Activated T-helper 17 cell treated with anti-CD3 and anti-CD28 coated beads, Interleukin-2, amount 50 U/mL, for 72 hours (primary cell): Measurements from ENCODE around the gene PHLDA2. TPM values are rescaled to one million over a fixed set of nuclear protein-coding genes. Genes with fewer than 3 reads are reported as not detected.
A peak's percentile ranks its signal among the peaks of the same experiment; 100 is the strongest.

Source experiments
- ATAC-seq: fragments of 150-1000 bp; cut with Tn5 transposase; replicated peaks from 2 replicates; pipeline ENCODE4 v1.10.0; 2021; ENCODE audit warnings: mild to moderate bottlenecking, moderate library complexity
- H3K27ac Mint-ChIP-seq: one replicate; pipeline ENCODE4 v1.8.0; 2022; ENCODE audit warnings: mixed read lengths
- H3K27me3 Mint-ChIP-seq: one replicate; pipeline ENCODE4 v1.8.0; 2022; ENCODE audit warnings: mixed read lengths
- H3K36me3 Mint-ChIP-seq: one replicate; pipeline ENCODE4 v1.8.0; 2022; ENCODE audit warnings: low read depth, mild to moderate bottlenecking, mixed read lengths
- H3K4me1 Mint-ChIP-seq: one replicate; pipeline ENCODE4 v1.8.0; 2022; ENCODE audit warnings: mixed read lengths
- H3K4me3 Mint-ChIP-seq: one replicate; pipeline ENCODE4 v1.8.0; 2022; ENCODE audit warnings: mild to moderate bottlenecking, mixed read lengths
- H3K9me3 Mint-ChIP-seq: one replicate; pipeline ENCODE4 v1.8.0; 2022; ENCODE audit warnings: mixed read lengths
- total RNA-seq, 2 donors: library from RNA; stranded (reverse); gene quantifications; one replicate each; pipeline ENCODE4 v1.2.3, GENCODE V29; 2022

Gene PHLDA2
- total RNA-seq, 2 donors from 2014 or later = 5.6 to 9.1 TPM

- Mint-ChIP-seq H3K9me3 (no peaks in the 10 kb centered on the region), H3K4me1 (peaks cover 34% of the 10 kb centered on the region), H3K27me3 (no peaks in the 10 kb centered on the region), H3K36me3 (peaks cover 100% of the 10 kb centered on the region), H3K27ac (no peak overlapping the region), H3K4me3 (no peak overlapping the region)
- ATAC-seq = no peak
Observed at GRCh38 chr11:2952290-2952689, 23.1 kb upstream of the PHLDA2 start.

- Mint-ChIP-seq H3K27ac (peak overlapping the region; percentile 81), H3K4me1 (peaks cover 38% of the 10 kb centered on the region), H3K4me3 (peak overlapping the region; percentile 12), H3K9me3 (no peaks in the 10 kb centered on the region), H3K36me3 (peaks cover 100% of the 10 kb centered on the region), H3K27me3 (no peaks in the 10 kb centered on the region)
- ATAC-seq = peak; percentile 38
Observed at GRCh38 chr11:2951231-2952110, 22.3 kb upstream of the PHLDA2 start.

- H3K9me3 Mint-ChIP-seq = no peaks in the 10 kb centered on the region
- peak overlapping the region; percentile 81 for H3K27ac Mint-ChIP-seq
- ATAC-seq = no peak
- peaks cover 100% of the 10 kb centered on the region for H3K36me3 Mint-ChIP-seq
- no peaks in the 10 kb centered on the region for H3K27me3 Mint-ChIP-seq
- peaks cover 45% of the 10 kb centered on the region for H3K4me1 Mint-ChIP-seq
- H3K4me3 Mint-ChIP-seq = peak overlapping the region; percentile 12
Observed at GRCh38 chr11:2950825-2951224, 21.6 kb upstream of the PHLDA2 start.

GRCh38 chr11:2949920-2950319, 20.7 kb upstream of the PHLDA2 start:
- Mint-ChIP-seq H3K27ac (peak overlapping the region; percentile 20), H3K27me3 (no peaks in the 10 kb centered on the region), H3K4me3 (no peak overlapping the region), H3K4me1 (peaks cover 50% of the 10 kb centered on the region), H3K36me3 (peaks cover 100% of the 10 kb centered on the region), H3K9me3 (no peaks in the 10 kb centered on the region)
- ATAC-seq = no peak

GRCh38 chr11:2947744-2948143, 18.5 kb upstream of the PHLDA2 start:
- Mint-ChIP-seq H3K4me1 (peaks cover 50% of the 10 kb centered on the region), H3K36me3 (peaks cover 97% of the 10 kb centered on the region), H3K27me3 (no peaks in the 10 kb centered on the region), H3K27ac (no peak overlapping the region), H3K4me3 (no peak overlapping the region), H3K9me3 (no peaks in the 10 kb centered on the region)
- ATAC-seq = no peak

- Mint-ChIP-seq H3K9me3 (no peaks in the 10 kb centered on the region), H3K4me3 (peak overlapping the region; percentile 9), H3K27me3 (no peaks in the 10 kb centered on the region), H3K4me1 (peaks cover 39% of the 10 kb centered on the region), H3K36me3 (peaks cover 77% of the 10 kb centered on the region), H3K27ac (peak overlapping the region; percentile 21)
- no peak for ATAC-seq
Observed at GRCh38 chr11:2945757-2946287, 16.6 kb upstream of the PHLDA2 start.

- Mint-ChIP-seq H3K9me3 (no peaks in the 10 kb centered on the region), H3K27me3 (no peaks in the 10 kb centered on the region), H3K4me3 (peak overlapping the region; percentile 9), H3K4me1 (peaks cover 37% of the 10 kb centered on the region), H3K27ac (peak overlapping the region; percentile 21), H3K36me3 (peaks cover 71% of the 10 kb centered on the region)
- ATAC-seq = peak; percentile 43
Observed at GRCh38 chr11:2945031-2945756, 16.0 kb upstream of the PHLDA2 start.

- peaks cover 65% of the 10 kb centered on the region for H3K36me3 Mint-ChIP-seq
- H3K4me1 Mint-ChIP-seq = peaks cover 35% of the 10 kb centered on the region
Observed at GRCh38 chr11:2944530-2944929, 15.3 kb upstream of the PHLDA2 start.

GRCh38 chr11:2943711-2944118, 14.5 kb upstream of the PHLDA2 start:
- no peaks in the 10 kb centered on the region for H3K27me3 Mint-ChIP-seq
- H3K36me3 Mint-ChIP-seq = peaks cover 60% of the 10 kb centered on the region
- peaks cover 27% of the 10 kb centered on the region for H3K4me1 Mint-ChIP-seq
- H3K9me3 Mint-ChIP-seq = peaks cover 1% of the 10 kb centered on the region
- no peak for ATAC-seq
- H3K4me3 Mint-ChIP-seq = no peak overlapping the region
- peak overlapping the region; percentile 30 for H3K27ac Mint-ChIP-seq

More at GRCh38 chr11:2944530-2944929, 15.3 kb upstream of the PHLDA2 start:
- Mint-ChIP-seq H3K9me3 (no peaks in the 10 kb centered on the region), H3K27me3 (no peaks in the 10 kb centered on the region), H3K4me3 (no peak overlapping the region), H3K27ac (peak overlapping the region; percentile 21)
- no peak for ATAC-seq

GRCh38 chr11:2942872-2943710, 13.9 kb upstream of the PHLDA2 start:
- Mint-ChIP-seq H3K36me3 (peaks cover 58% of the 10 kb centered on the region), H3K4me3 (no peak overlapping the region), H3K27me3 (no peaks in the 10 kb centered on the region), H3K4me1 (peaks cover 25% of the 10 kb centered on the region), H3K9me3 (peaks cover 8% of the 10 kb centered on the region), H3K27ac (peak overlapping the region; percentile 30)
- ATAC-seq = no peak

- Mint-ChIP-seq H3K36me3 (peaks cover 52% of the 10 kb centered on the region), H3K27me3 (no peaks in the 10 kb centered on the region), H3K4me1 (peaks cover 18% of the 10 kb centered on the region), H3K27ac (peak overlapping the region; percentile 38), H3K9me3 (peaks cover 14% of the 10 kb centered on the region), H3K4me3 (no peak overlapping the region)
- no peak for ATAC-seq
Observed at GRCh38 chr11:2942447-2942846, 13.2 kb upstream of the PHLDA2 start.

- peak overlapping the region; percentile 79 for H3K27ac Mint-ChIP-seq
- H3K4me1 Mint-ChIP-seq = peaks cover 9% of the 10 kb centered on the region
- H3K9me3 Mint-ChIP-seq = peaks cover 16% of the 10 kb centered on the region
- ATAC-seq = peak; percentile 15
- H3K36me3 Mint-ChIP-seq = peaks cover 39% of the 10 kb centered on the region
- H3K27me3 Mint-ChIP-seq = no peaks in the 10 kb centered on the region
- no peak overlapping the region for H3K4me3 Mint-ChIP-seq
Observed at GRCh38 chr11:2940921-2941821, 12.0 kb upstream of the PHLDA2 start.
